Measurements from ENCODE around the gene VASP. TPM values are rescaled to one million over a fixed set of nuclear protein-coding genes. Genes with fewer than 3 reads are reported as not detected.

Gene VASP
- total RNA-seq (2011; cell fraction: chromatin; rRNA removed; ENCODE audit: low replicate concordance), result 123 and 279 TPM in 2 replicates
- total RNA-seq (2011; cell fraction: nucleolus; rRNA removed), result 127 and 148 TPM in 2 replicates
- total RNA-seq (2011; cell fraction: nucleoplasm; rRNA removed), result 106 and 127 TPM in 2 replicates
- 207 and 522 TPM in 2 replicates for total RNA-seq (2014; rRNA removed)
- 98.6 and 104 TPM in 2 replicates for total RNA-seq (2014; rRNA removed; fragmentation: Illumina TruSeq; extraction: Trizol)
- 112 and 114 TPM in 2 replicates for total RNA-seq (2015; rRNA removed; fragmentation: Illumina TruSeq; extraction: Trizol)
- total RNA-seq (2021), result 248 and 261 TPM in 2 replicates
- polyA plus RNA-seq (2011; rRNA removed), result 92.0 and 102 TPM in 2 replicates
- polyA plus RNA-seq (2011; cell fraction: cytosol; rRNA removed), result 80.7 and 337 TPM in 2 replicates
- 119 and 149 TPM in 2 replicates for polyA plus RNA-seq (2011; cell fraction: nucleus; rRNA removed)
- polyA plus RNA-seq (2012), result 109 and 183 TPM in 2 replicates
- polyA plus RNA-seq (2014; fragmentation: Illumina TruSeq; extraction: Trizol), result 169 and 182 TPM in 2 replicates
- polyA plus RNA-seq (2014; fragmentation: Nextera tagmentation; extraction: Ambion mirVana), result 10 to 100 TPM; 16.7 to 22.6 TPM
- polyA plus RNA-seq (2014; rRNA removed), result 148 and 251 TPM in 2 replicates
- polyA minus RNA-seq (2011; rRNA and poly(A)+ RNA removed), result 55.1 and 66.5 TPM in 2 replicates
- polyA minus RNA-seq (2011; cell fraction: cytosol; rRNA and poly(A)+ RNA removed), result 131 and 134 TPM in 2 replicates
- 72.3 and 93.4 TPM in 2 replicates for polyA minus RNA-seq (2011; cell fraction: nucleus; rRNA and poly(A)+ RNA removed)
- Bru-seq, nascent RNA, result percentile 92 among the genes with signal in this experiment
- BruChase-seq, experiment 1, labeled RNA remaining after a 2-hour chase, result percentile 89 among the genes with signal in this experiment
- BruChase-seq, experiment 2, labeled RNA remaining after a 6-hour chase, result percentile 87 among the genes with signal in this experiment
- long read RNA-seq, experiment 1, transcript VASP-201 (13 exons, 2,305 nt), result major isoform, 125 of 466 reads
- long read RNA-seq, experiment 1, partial matches to known transcripts, result 243 of 466 reads
- long read RNA-seq, experiment 1, other reads (novel, unspliced or antisense), result 97 of 466 reads
- long read RNA-seq, experiment 2, transcript VASP-201 (13 exons, 2,305 nt), result major isoform, 43 of 220 reads
- long read RNA-seq, experiment 2, partial matches to known transcripts, result 121 of 220 reads
- long read RNA-seq, experiment 2, other reads (novel, unspliced or antisense), result 55 of 220 reads
- long read RNA-seq, experiment 3, partial matches to known transcripts, result 2 of 12 reads
- long read RNA-seq, experiment 3, other reads (novel, unspliced or antisense), result 4 of 12 reads

DNA sequence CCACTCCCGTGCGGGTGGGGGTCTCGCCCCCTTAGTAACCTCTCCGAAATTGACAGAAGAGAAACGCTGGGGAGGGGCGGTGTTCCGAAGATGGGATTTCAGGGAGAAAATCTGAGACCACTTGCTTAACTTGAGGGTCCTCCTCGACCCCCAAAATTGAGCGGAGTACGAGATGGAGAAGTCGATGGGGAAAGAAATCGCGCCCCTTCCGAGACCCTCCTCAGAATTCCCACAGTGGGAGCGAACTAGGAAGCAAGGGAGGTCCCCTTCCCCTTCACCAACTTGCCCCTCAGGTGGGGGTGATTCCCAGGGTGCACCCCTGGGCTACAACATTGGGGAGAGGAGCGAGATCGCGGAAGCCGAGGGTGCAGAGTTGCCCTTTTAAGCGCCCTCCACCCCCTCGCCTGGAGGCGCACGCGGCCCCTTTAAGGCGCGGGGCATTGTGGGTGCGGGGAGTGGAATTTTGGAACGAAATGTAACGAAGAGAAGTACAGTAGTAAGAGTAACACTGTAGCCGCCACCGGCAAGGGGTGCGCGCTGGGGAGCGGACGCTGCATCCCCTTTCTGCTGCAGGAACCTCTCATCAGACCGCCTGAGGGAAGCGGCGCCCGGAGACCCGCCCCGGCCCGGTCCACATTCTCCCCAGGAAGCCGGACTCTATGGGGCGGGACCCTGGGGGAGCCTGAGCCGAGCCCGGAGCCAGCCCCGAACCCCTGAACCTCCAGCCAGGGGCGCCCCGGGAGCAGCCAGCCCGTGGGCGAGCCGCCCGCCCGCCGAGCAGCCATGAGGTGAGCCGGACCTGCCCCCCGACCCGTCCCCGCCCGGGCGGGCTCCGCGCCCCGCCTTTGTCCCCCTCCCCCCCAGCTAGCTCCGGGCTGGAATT is at the start of gene VASP:
TSS of gene VASP (plus strand) at position 491 of the 883 bp plus-strand sequence. CDS start at position 784, 293 bp downstream.
- peaks cover 29% of the 10 kb centered on the region; the same call in 2 of the 3 replicates for H3K36me3 ChIP-seq (ENCODE audit: control insufficient read depth, insufficient read depth, low read length)
- CTCF ChIA-PET (ENCODE audit: low intra/inter-chr PET ratio), result no interaction called here
- TF ChIP-seq KAT7 (CRISPR knock-in tag; IDR thresholded peaks at IDR 0.05; ENCODE audit: borderline replicate concordance) (peak; percentile 68; the same call in 1 of the 2 replicates), WHSC1 (IDR thresholded peaks at IDR 0.05; ENCODE audit: low read length) (no peak), KLF1 (tag; IDR thresholded peaks at IDR 0.05) (no peak; the same call in 1 of the 2 replicates), NFATC3 (IDR thresholded peaks at IDR 0.05) (no peak), CXXC5 (CRISPR knock-in tag; IDR thresholded peaks at IDR 0.05) (peak; percentile 51; the same call in 1 of the 2 replicates), TEAD4 (IDR thresholded peaks at IDR 0.05; ENCODE audit: low read length) (peak; percentile 44; the same call in 1 of the 2 replicates), TEAD4 (CRISPR knock-in tag; IDR thresholded peaks at IDR 0.05; ENCODE audit: borderline replicate concordance) (no peak), NCOA1 (IDR thresholded peaks at IDR 0.05; ENCODE audit: low read depth) (no peak), DNMT1 (IDR thresholded peaks at IDR 0.05) (no peak)
- TF ChIP-seq, protein P1, sequence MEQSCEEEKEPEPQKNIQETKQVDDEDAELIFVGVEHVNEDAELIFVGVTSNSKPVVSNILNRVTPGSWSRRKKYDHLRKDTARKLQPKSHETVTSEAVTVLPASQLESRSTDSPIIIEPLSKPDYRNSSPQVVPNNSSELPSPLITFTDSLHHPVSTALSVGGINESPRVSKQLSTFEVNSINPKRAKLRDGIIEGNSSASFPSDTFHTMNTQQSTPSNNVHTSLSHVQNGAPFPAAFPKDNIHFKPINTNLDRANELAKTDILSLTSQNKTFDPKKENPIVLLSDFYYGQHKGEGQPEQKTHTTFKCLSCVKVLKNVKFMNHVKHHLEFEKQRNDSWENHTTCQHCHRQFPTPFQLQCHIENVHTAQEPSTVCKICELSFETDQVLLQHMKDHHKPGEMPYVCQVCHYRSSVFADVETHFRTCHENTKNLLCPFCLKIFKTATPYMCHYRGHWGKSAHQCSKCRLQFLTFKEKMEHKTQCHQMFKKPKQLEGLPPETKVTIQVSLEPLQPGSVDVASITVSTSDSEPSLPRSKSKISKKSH (CRISPR knock-in tag; IDR thresholded peaks at IDR 0.05), result no peak

More for the DNA sequence above, at the start of gene VASP:
- Histone ChIP-seq H3K4me1 (replicated peaks in 1 of 2; ENCODE audit: control insufficient read depth in 2 of 2, insufficient read depth in 2 of 2, low read length in 2 of 2) (peaks cover 29 to 51% of the 10 kb centered on the region in 2 experiments), H3K4me2 (ENCODE audit: insufficient read depth, low read length) (peak within 1 kb of the TSS; percentile 97), H3K27me3 (ENCODE audit: control insufficient read depth in 2 of 2, insufficient read depth in 2 of 2, low read length in 2 of 2) (no peaks in the 10 kb centered on the region), H2AFZ (ENCODE audit: low read depth, low read length) (peak within 1 kb of the TSS; percentile 91), H3K27ac (ENCODE audit: extremely low read depth, low read depth, low read length) (peak within 1 kb of the TSS; percentile 98), H3K4me3 (peak within 1 kb of the TSS; percentile 99), H3K9me1 (ENCODE audit: control insufficient read depth, insufficient read depth, low read length) (no peaks in the 10 kb centered on the region), H3K9ac (ENCODE audit: insufficient read depth in 1 of 2, low read depth in 2 of 2, low read length in 2 of 2) (peak within 1 kb of the TSS; percentile 95 to 97), H3K9me3 (replicated peaks; ENCODE audit: control insufficient read depth, insufficient read depth, low read depth, low read length) (no peaks in the 10 kb centered on the region), H3K79me2 (ENCODE audit: control insufficient read depth, insufficient read depth, low read length) (peaks cover 60% of the 10 kb centered on the region), H4K20me1 (replicated peaks; ENCODE audit: control insufficient read depth, insufficient read depth, low read length) (no peaks in the 10 kb centered on the region)
- under 1% methylated on average over 48 of the region's 65 CpGs for WGBS (ENCODE audit: insufficient coverage, low coverage, missing lambda C conversion rate)
- in situ Hi-C loops (cut with MboI), result no loop called here
- BruUV-seq (replicated peaks), result no TSS peak
- FAIRE-seq, result peak; percentile 89
- POLR2A ChIA-PET, result interaction anchor here (0.6 to 1.6 kb wide), 2 partner anchors 19 to 329 kb away, joined by 4 to 5 read pairs; partner anchors contain the start of gene TRAPPC6A
- intact Hi-C loops (cut with micrococcal nuclease), result loop anchor here (1.0 to 5.0 kb wide), 2 partner anchors 51 to 135 kb away; no protein-coding TSS in a partner anchor
- peak; percentile 68 to 95 (median 76) for DNase-seq (ENCODE audit: extremely low read depth in 1 of 4, low spot score in 3 of 4)
- ATAC-seq, result peak; percentile 71

Measured in K562 (cell line).